ENCODE measurements around the gene OR13J1.
A peak's percentile ranks its signal among the peaks of the same experiment; 100 is the strongest.
"Not testable (repeated sequence)": the region's sequence is repeated elsewhere in the genome, so short reads cannot be mapped to it uniquely, and the experiment has no call there.

OR13J1 gene, protein sequence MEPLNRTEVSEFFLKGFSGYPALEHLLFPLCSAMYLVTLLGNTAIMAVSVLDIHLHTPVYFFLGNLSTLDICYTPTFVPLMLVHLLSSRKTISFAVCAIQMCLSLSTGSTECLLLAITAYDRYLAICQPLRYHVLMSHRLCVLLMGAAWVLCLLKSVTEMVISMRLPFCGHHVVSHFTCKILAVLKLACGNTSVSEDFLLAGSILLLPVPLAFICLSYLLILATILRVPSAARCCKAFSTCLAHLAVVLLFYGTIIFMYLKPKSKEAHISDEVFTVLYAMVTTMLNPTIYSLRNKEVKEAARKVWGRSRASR

DNA sequence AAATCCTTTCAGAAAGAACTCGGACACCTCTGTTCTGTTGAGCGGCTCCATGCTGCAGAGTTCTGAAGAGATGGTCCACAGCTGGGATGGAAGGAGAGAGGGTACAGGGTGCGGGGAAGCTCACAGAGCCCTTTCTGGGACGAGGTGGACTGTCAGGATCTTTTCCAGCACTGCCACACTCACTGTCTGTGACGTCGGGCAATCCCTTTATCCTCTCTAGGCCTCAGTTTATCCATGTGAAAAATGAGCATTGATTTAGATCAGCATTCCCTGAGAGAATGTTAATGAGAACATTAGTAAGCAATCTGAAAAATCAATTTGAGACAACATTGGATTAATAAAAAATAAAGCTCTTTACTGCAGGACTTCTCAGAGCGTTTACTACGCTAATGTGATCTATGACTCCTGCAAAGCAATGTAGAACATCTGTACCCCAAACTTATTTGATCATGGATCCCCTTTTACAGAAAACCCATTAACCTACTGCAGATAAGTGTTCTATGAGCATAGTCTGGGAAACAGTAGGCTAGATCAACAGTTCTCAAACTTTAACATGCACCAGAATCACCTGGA, at the start of gene OR13J1:
TSS of gene OR13J1 (minus strand) at position 51 of the 573 bp plus-strand sequence. CDS start at position 51, 0 bp downstream.
- no peak for DNase-seq

DNA sequence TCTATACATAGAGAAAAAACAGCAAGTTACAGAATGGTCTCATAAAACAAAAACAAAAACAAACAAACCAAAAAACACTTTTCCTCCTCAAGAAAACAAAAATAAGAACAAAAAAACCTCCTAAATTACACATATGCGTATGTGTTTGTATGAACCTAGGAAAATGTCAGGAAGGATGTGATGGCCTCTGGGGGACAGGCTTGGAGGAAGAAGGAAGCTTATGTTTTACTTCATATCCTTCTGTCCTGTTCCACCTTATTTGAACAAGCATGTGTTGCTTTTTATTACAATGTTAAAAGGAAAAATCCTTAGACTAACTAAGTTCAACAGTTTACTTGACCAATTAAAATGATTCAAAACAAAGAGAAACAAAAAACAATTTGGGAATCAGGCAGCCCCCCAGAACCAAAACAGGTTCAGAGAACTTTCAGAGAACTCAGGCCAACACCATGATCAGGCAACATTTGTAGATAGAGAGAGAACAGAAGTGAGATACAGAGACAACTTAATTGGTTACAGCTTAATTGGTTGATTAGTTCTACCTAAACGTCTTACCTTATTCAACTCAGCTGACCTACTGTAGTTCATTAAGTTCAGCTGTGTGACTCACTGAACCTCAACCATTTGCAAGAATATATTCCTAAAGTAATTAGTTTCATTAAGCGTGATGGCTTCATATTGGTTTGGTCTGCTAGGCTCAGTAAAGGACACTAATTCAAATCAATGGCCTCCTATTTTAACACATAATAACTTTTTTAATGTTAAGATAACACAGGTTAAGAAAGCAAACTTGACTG, 49.2 kb upstream of the OR13J1 start:
- DNase-seq = no peak

DNA sequence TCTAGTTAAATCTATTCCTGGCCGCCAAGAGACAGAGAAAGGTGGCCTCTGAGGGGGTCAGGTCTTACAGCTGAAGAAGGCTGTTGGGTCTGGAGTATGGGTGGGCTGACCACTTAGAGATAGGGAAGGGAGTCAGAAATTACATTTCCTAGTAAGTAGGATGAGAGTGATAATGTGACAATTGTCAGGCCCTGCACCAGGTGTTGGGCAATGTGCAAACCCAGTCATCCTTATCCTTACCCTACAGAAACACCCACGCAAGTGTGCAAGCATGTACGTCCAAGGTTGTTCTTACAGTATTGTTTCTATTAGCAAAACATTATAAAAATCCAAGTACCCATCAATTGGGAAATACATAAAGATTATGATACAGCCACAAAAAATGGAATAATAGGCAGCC, 48.6 kb upstream of the OR13J1 start:
- no peak for DNase-seq

DNA sequence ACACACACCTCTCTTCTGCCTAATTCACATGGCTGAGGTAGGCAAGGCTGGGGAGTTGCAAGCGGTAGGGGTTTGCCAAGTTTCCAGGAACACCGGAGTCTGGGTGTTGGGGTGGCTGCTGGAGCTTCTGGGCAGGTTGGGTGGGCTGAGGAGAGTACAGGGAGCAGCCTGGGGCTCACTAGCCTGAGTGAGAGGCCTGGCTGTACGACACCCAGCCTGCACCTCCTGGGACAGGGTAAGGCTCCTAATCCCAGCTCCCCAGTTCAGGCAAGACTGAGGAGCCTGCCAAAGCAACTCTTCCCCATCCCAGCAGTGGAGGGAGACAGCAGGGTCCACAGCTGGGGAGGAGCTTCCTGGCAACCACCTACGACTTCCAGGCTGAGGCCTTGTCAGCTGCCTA, 47.1 kb upstream of the OR13J1 start:
- no peak for DNase-seq

DNA sequence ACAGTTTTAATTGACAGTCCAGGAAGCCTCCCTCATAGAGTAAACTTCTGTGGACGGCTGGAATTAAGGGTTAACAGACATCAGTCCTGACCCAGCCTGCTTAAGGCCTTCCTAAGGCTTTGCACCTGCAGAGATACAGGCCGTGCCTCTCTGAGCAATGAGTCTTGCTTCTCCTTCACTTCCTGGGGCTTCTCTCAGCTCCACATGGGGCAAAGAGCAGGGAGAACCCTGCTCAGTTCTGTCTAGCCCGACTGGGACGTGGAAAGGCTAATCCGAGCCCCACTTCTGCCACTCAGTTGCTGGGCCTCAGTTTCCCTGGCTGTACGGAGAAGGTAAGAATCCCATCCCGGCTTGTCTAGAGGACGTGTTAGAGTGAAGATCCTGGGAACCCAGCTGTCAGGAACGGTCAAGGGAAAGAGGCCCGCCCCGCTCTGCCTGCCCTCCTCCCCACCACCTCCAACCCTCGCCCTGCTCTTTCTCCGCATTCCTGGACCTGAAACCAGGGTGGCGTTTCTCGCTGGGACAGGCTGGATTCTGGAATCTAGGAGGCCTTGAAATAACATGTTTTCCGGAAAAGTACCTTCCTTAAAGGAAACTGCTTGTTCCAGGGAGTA, 45.6 kb upstream of the OR13J1 start:
- DNase-seq = no peak

DNA sequence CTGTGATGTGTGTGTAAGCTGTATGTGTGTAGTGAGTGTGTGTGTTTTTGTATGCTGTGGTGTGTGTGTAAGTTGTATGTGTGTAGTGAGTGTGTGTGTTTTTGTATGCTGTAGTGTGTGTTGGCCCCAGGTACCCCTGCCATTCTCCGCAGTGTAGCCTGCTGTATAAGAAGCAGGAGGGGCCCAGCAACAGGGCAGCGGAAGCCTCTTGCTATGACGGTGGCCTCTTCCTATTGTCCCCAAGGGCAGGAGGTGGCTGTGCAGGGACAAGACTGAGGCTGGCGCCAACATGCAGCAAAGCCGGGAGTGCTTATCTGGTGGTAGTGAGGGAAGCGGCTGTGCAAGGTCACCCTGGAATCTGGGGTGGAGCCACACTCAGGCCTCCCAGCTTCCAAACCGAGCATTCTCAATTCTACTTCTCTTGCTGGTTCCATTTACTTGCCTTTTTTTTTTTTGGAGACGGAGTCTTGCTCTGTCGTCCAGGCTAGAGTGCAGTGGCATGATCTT, 44.2 kb upstream of the OR13J1 start:
- DNase-seq = peak; percentile 75

DNA sequence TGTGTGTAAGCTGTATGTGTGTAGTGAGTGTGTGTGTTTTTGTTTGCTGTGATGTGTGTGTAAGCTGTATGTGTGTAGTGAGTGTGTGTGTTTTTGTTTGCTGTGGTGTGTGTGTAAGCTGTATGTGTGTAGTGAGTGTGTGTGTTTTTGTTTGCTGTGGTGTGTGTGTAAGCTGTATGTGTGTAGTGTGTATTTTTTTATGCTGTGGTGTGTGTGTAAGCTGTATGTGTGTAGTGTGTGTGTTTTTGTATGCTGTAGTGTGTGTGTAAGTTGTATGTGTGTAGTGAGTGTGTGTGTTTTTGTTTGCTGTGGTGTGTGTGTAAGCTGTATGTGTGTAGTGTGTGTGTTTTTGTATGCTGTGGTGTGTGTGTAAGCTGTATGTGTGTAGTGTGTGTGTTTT, 43.2 kb upstream of the OR13J1 start:
- DNase-seq = not testable (repeated sequence)

DNA sequence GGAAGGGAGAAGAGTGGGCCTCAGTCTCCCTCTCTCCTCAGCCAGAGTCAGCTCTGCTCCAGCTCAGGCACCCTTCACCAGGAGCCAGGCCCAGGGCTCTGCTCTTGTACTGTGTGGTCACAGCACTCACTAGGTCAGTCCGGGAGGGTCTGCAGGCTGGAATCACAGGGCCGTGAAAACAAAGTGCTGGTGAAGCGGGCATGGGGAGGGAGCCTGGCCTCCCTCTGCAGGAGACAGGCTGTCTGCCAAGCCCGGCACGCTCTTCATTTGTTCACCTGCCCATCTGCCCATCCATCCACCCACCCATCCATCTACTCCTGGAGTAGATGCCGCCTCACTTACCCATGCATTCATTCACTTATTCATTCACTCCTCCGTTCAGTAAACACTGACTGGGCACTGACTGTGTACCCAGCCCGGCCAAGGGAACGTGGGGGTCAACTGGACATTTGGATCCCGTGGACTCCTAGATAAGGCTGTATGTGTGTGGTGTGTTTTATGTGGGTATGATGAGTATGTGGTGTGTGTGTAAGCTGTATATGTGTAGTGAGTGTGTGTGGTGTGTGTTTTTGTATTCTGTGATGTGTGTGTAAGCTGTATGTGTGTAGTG, 42.7 kb upstream of the OR13J1 start:
- DNase-seq = peak; percentile 30

DNA sequence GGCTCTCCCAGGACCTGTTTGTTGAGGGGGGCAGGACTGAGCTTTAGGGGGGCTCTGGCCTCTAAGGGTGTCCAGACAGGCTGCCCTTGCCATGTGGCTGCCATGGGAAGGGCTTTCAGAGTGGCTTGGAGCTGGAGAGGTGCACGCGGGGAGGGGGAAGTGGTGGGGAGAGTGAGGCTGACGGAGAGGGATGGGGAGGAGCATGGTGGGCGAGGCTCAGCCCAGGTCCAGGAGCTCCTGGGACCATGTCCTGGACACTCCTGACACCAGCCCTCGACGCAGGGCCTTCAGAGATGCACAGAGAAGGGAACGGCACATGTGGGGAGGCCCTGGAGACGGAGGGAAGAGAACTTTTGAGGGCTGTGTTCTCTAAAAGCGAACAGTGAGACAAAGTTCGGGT, 41.5 kb upstream of the OR13J1 start:
- no peak for DNase-seq

DNA sequence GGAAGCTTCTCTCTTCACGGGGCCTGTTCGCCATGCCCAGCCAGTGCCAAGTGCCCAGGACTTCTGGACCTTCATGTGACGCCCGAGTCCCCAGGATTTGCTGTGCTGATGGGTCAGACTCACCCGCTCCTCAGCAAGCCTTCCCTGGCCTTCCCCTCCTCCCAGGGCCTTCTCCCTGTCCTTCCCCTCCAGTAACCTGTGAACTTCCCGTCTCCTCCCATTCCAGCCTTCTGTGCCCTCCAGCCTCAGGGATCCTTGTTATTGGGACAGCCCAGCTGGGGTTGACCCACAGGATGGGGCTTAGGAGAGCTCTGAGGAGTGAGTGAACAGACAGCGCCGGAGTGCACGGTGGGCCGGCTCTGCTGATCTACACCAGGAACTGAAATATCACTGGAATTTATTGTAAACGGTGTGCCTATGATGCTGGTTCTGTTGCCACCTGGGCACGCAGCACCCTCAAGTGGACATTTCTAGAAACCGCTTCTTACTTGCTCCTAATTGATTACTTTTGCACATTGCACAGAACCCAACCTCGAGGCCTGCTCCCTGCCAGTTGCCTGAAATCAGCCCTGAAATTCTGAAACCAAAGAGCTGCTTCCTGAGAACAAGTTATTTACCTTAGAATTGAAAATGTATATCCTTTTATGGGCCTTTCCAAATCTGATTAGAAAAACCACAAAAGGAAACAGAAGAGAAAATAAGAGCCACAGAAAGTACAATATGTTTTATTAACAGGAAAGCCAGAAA, 40.6 kb upstream of the OR13J1 start:
- no peak for DNase-seq

DNA sequence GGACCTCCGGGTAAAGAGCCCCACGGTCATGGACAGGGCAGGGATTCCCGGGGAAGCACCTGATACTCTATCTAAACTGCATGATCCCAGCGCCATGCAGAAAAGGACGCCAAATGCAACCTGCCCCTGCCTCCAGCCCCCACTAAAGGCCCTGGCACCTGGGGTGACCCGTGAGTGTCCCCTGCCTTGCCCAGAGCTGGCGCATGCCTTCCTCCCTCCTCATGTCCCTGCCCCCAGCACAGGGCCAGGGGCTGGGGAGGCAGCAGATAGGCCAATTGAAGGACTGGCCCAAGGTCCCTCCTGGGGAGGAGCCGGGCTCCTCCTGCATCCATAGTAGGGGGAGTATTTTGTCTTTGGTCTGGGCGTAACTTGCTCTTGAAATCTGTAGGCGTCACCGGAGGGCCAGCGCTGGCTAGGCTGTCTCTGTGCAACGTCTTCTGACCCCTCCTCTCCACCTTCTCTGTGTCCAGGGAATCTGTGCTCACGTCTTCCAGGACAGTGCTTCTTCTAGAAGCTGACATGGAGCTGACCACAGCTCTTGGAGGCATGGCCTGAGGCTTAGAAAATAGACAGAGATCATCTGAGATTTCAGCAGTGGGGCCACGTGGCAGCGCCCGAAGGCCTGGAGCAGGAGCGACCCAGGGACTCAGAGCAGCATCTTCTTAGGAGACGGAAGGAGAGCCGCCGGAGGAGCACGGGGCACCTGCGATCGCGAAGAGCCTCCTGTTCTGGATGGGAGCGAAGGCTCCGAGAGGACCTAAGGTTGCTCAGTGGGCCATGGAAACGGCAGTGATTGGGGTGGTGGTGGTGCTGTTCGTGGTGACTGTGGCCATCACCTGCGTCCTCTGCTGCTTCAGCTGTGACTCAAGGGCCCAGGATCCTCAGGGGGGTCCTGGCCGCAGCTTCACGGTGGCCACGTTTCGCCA, 39.7 kb upstream of the OR13J1 start:
- no peak for DNase-seq

DNA sequence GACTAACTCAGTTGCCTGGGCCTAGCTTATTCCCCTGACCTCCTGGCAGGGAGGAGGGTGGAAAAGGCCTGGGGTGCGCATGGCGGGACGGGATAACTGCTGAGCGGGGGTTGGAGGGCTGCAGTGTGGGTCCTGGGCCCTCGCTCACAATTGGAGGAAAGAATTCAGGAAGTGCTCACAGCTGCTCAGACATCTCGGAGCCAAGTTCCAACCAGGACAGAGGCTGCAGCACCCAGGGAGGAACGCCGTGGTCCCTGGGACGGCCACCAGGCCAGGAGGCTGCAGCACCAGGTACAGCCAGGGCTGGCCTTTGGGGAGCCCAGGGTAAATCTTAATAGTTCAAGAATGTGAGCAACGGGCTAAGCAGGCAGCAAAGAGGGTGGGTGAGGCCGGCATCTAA, 39.1 kb upstream of the OR13J1 start, which contains the start of gene SPAAR:
TSS of gene SPAAR (plus strand) at position 217 of the 400 bp plus-strand sequence. CDS start 974 bp downstream, outside the sequence.
- no peak for DNase-seq

DNA sequence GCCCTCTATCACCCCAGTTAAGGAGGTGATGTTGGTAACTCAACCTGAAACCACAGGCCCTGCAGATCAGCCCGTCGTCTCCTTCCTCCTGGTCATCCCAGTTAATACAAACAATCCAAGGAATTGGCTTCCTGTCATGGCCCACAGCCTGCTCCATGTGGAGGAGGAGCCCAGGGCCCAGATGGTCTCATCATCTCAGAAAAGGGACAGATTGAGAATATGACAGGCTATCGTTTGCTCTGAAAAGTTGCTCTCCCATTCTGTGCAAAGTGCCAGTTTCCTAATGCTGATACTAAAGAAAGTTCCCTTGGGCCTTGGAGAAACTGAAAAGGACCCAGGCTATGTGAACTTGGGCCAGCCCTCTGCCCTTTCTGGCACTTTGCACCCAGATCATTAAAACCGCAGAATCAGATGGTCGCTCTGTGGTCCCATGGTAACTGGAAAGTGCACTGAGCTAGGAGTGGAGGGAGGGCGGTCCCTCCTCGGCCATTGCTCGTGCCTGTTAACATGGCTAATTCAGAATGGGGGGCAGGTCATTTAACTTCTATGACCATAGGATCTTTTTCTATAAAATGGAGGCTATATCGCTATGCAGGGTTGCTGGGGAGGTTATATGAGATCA, 38.4 kb upstream of the OR13J1 start:
- no peak for DNase-seq

DNA sequence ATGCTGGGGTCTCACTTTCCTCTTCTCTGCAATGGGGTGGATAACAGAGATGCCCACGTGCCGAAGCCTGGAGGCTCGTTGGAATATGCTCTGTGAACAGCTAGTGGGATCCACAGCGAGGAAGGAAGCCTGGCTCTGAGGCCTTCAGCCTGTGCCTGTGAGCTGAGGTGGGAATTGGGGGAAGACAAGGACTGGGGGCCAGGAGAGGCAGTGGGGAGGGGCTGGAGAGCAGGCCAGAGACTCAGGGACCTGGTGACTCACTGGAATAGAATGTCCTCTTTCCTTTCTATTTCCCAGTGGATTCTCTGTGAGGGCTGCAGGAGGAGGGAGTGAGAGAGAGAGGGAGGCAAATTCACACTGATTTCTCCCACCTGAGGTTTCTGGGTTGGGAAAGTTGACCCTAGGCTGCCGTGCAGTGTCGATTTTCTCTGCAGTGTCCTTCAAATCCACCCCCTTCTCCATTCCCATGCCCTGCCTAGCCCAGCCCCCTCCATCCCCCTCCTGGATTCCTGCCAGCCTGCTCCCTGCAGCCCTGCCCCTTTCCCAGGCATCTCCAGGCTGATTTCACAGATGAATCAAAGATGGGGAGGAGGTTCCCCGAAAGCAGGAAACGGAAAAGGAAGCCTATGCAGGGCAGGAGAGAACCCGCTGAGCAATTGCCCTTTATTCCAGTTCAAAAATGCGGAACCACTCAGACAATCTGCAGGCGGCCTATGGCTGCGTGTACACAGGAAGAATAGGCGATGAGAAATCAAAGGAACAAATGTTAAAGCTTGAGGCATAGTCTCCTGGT, 37.7 kb upstream of the OR13J1 start:
- DNase-seq = peak; percentile 52

DNA sequence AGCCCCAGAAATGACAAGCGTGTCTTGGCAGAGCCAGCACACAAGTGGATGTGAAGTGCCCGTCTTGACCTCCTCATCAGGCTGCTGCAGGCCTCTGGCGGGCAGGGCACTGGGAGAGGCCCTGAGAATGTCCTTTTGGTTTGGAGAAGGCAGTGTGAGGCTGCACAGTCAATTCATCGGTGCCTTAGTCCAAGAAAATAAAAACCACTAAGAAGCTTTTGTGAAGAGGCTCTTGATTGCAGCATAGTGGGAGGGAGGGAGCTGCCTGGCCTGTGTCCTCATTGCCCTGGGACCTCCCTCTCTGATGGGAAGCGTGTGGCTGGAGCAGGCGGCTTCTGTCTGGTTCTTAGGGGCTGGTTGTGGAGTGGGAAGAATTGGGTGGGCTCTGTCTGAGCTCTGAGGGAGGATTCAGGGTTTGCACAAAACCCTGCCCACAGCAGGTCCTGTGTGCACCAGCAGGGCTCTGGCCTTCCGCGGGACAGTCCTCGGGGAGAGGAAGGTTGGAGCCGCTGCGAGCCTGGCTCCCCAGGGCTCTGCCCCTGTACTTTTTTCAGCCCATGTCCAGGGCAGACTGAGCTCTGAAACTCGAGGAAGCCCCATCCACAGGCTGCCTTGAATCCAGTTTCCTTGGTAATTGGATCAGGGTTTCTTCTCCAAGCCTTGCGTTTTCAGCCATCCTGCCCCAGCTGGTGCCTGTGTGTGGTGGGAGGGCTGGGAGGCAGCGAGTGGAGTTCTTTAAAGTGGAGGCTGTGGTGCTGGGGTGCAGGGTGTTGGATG, 36.9 kb upstream of the OR13J1 start:
- DNase-seq = peak; percentile 34

DNA sequence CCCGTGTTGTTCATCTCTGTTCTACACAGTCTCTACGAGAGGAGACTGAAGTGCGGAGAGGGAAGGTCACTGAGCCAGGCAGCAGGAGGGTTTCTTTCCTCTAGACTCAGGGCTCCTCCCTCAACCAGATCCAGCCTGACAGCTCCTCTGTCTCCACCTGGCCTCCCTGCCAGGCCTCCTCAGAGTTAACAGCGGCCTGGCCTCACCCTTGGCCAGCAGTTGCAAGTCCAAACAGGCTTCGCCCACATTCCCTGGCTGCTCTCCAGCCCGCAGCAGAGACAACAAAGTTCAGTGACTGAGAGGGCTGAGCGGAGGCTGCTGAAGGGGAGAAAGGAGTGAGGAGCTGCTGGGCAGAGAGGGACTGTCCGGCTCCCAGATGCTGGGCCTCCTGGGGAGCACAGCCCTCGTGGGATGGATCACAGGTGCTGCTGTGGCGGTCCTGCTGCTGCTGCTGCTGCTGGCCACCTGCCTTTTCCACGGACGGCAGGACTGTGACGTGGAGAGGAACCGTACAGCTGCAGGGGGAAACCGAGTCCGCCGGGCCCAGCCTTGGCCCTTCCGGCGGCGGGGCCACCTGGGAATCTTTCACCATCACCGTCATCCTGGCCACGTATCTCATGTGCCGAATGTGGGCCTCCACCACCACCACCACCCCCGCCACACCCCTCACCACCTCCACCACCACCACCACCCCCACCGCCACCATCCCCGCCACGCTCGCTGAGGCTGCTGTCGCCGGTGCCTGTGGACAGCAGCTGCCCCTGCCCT, 35.9 kb upstream of the OR13J1 start, which contains the start of gene HRCT1:
TSS of gene HRCT1 (plus strand) at position 291 of the 768 bp plus-strand sequence. CDS start at position 377, 86 bp downstream.
- no peak for DNase-seq

DNA sequence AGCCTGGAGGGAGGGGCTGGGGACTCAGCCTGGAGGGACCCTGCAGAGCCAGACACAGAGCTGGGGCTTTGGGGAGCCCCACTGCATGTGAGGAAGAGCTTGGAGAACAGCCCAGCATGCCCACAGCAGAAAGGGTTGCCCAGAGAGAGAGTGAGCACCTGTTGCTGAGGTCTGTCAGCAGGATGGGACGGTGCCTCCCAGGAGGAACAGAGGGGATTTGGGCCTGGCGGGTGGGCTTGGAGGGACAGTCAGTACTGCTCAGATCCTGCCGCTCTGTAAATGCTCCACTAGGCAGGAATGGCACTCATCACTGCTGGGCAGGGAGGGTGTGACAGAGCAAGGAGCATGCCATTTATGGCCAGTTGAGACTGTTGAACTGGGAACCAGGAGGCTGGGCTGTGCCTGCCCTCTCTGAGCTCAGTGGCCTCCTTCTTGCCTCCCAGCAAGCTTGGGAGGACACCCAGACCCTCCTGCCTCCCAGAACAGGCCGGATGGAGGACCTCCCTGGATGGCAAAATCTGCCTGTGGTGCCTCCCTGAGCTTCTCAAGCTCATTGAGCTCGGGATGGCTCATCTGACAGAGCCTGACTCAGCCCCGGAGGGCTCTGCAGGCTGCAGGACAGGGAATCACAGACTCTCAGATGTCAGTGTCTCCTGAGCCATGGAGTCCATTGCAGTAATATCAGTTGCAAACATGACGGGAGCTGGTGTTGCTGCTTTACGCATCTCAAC, 35.0 kb upstream of the OR13J1 start:
- no peak for DNase-seq

Data from retina (tissue), 1 donor.